Mesenchymal stem cell (in vitro differentiated cells and primary cell): Measurements from ENCODE around the gene SLC17A4.

Experiments used
- DNase-seq: peaks from one replicate; pipeline ENCODE4 v3.0.0-alpha.2; 2013
- H2AFZ ChIP-seq: one replicate; pipeline ENCODE4 v1.6.1; 2013; ENCODE audit warnings: low read depth, mild to moderate bottlenecking, control low read depth, inconsistent platforms, low read length, moderate library complexity
- H2AK5ac ChIP-seq: 2 replicates; pipeline ENCODE4 v1.6.1; 2013; ENCODE audit warnings: low read length, moderate library complexity, mild to moderate bottlenecking, inconsistent platforms; ENCODE audit not compliant: severe bottlenecking
- H2BK120ac ChIP-seq: one replicate; pipeline ENCODE4 v1.6.1; 2013; ENCODE audit warnings: low read depth, mild to moderate bottlenecking, inconsistent platforms, low read length, moderate library complexity
- H2BK12ac ChIP-seq, 2 experiments: one replicate each; pipeline ENCODE4 v1.6.1; 2013; ENCODE audit warnings: inconsistent platforms in 2 of 2, low read length in 2 of 2, mild to moderate bottlenecking in 2 of 2, moderate library complexity in 2 of 2, control low read depth in 1 of 2
- H2BK15ac ChIP-seq: one replicate; pipeline ENCODE4 v1.6.1; 2013; ENCODE audit warnings: mild to moderate bottlenecking, low read depth, inconsistent platforms; ENCODE audit not compliant: poor library complexity, severe bottlenecking
- H2BK5ac ChIP-seq: 2 replicates; pipeline ENCODE4 v1.6.1; 2013; ENCODE audit warnings: low read depth, mild to moderate bottlenecking, low read length, control low read depth, inconsistent platforms; ENCODE audit not compliant: poor library complexity, severe bottlenecking
- H3K14ac ChIP-seq, 2 experiments: one replicate each; pipeline ENCODE4 v1.6.1; 2013; ENCODE audit warnings: inconsistent platforms in 2 of 2, low read length in 2 of 2, control low read depth in 1 of 2, mild to moderate bottlenecking in 1 of 2, moderate library complexity in 1 of 2
- H3K18ac ChIP-seq, 2 experiments: one replicate each; pipeline ENCODE4 v1.6.1; 2013; ENCODE audit warnings: inconsistent platforms in 2 of 2, low read length in 2 of 2, control low read depth in 1 of 2, low read depth in 1 of 2, mild to moderate bottlenecking in 1 of 2
- H3K23ac ChIP-seq, 2 experiments: one replicate each; pipeline ENCODE4 v1.6.1; 2013; ENCODE audit warnings: inconsistent platforms in 2 of 2, low read length in 2 of 2, mild to moderate bottlenecking in 2 of 2, moderate library complexity in 2 of 2, control low read depth in 1 of 2
- H3K27ac ChIP-seq: 2 replicates; pipeline ENCODE4 v1.5.1; 2013; ENCODE audit warnings: mild to moderate bottlenecking, moderate library complexity, low read length, control low read depth, inconsistent platforms; ENCODE audit not compliant: poor library complexity, severe bottlenecking
- H3K27me3 ChIP-seq, 2 experiments: 2 replicates each; pipeline versions ENCODE4 v1.6.1 to v1.7.0; 2013; ENCODE audit warnings: low read length in 2 of 2, mild to moderate bottlenecking in 2 of 2, moderate library complexity in 2 of 2, control low read depth in 1 of 2, inconsistent platforms in 1 of 2; ENCODE audit not compliant: control insufficient read depth in 1 of 2, insufficient read depth in 1 of 2
- H3K36me3 ChIP-seq, 2 experiments: 2 replicates each; pipeline versions ENCODE4 v1.6.1 to v1.7.0; 2013; ENCODE audit warnings: low read length in 2 of 2, control low read depth in 1 of 2, inconsistent platforms in 1 of 2, low read depth in 1 of 2, mild to moderate bottlenecking in 1 of 2; ENCODE audit not compliant: insufficient read depth in 2 of 2, control insufficient read depth in 1 of 2
- H3K4ac ChIP-seq, 2 experiments: one replicate each; pipeline ENCODE4 v1.6.1; 2013; ENCODE audit warnings: inconsistent platforms in 2 of 2, low read length in 2 of 2, mild to moderate bottlenecking in 2 of 2, moderate library complexity in 2 of 2, control low read depth in 1 of 2, low read depth in 1 of 2
- H3K4me1 ChIP-seq: 2 replicates; pipeline ENCODE4 v1.6.1; 2013; ENCODE audit warnings: low read depth, low read length, control low read depth; ENCODE audit not compliant: control insufficient read depth, insufficient read depth
- H3K4me2 ChIP-seq: 2 replicates; pipeline ENCODE4 v1.6.1; 2013; ENCODE audit warnings: low read length, mild to moderate bottlenecking, inconsistent platforms; ENCODE audit not compliant: poor library complexity, severe bottlenecking
- H3K4me3 ChIP-seq, 2 experiments: 2 replicates each; pipeline versions ENCODE4 v1.5.1 to v1.7.0; 2013; ENCODE audit warnings: low read length in 2 of 2, mild to moderate bottlenecking in 2 of 2, control low read depth in 1 of 2, low read depth in 1 of 2; ENCODE audit not compliant: insufficient read depth in 1 of 2
- H3K79me1 ChIP-seq: replicated peaks from 2 replicates; pipeline ENCODE4 v1.6.1; 2013; ENCODE audit warnings: mild to moderate bottlenecking, control low read depth, low read length, inconsistent platforms; ENCODE audit not compliant: poor library complexity, severe bottlenecking
- H3K9ac ChIP-seq: 2 replicates; pipeline ENCODE4 v1.7.0; 2013; ENCODE audit warnings: mild to moderate bottlenecking, low read length, moderate library complexity
- H3K9me3 ChIP-seq: 2 replicates; pipeline ENCODE4 v1.7.0; 2013; ENCODE audit warnings: mild to moderate bottlenecking, low read length; ENCODE audit not compliant: control insufficient read depth
- H4K8ac ChIP-seq: one replicate; pipeline ENCODE4 v1.6.1; 2013; ENCODE audit warnings: inconsistent platforms, mild to moderate bottlenecking, low read length, moderate library complexity
- H4K91ac ChIP-seq: one replicate; pipeline ENCODE4 v1.6.1; 2013; ENCODE audit warnings: mild to moderate bottlenecking, low read length, inconsistent platforms
- WGBS: methylation state at CpG from one replicate; pipeline ENCODE4 v1.1.7; 2013; ENCODE audit warnings: mixed read lengths; 5-methylcytosine and 5-hydroxymethylcytosine counted together

Gene SLC17A4

DNA sequence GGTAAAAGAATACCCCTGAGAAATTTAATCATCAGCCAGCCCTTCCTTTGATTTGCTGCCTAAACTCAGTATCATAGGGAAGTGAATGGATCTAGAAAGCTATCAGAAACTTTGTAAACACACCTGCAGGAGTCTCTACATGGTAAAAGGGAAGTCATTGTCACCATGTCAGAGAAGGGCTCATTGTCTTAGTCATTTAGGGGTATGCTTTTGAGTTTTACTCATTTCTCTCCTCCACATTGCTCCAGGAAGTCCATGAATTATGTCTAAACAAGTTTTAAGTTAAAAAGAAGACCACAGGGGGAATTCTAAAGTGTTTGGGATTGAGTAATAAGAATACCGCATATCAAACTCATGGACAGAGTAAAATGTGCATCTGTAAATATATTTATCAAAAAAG is 74.8 kb downstream of the SLC17A4 start:
- Histone ChIP-seq H3K23ac (no peak overlapping the region), H2BK5ac (no peak overlapping the region), H2AFZ (no peak overlapping the region), H3K14ac (no peak overlapping the region), H3K79me1 (no peaks in the 10 kb centered on the region), H3K36me3 (no peaks in the 10 kb centered on the region), H4K91ac (no peak overlapping the region), H3K4ac (no peak overlapping the region), H3K4me2 (no peak overlapping the region), H3K27me3 (peaks cover 0 to 28% of the 10 kb centered on the region in 2 experiments), H3K9ac (no peak overlapping the region), H2BK12ac (no peak overlapping the region), H3K4me3 (no peak overlapping the region), H2BK120ac (no peak overlapping the region), H3K18ac (no peak overlapping the region), H3K4me1 (peaks cover 3% of the 10 kb centered on the region), H3K9me3 (no peaks in the 10 kb centered on the region), H4K8ac (no peak overlapping the region), H2AK5ac (no peak overlapping the region), H2BK15ac (no peak overlapping the region), H3K27ac (no peak overlapping the region)
- DNase-seq: no peak
- WGBS: no CpG with 5 or more reads among the region's 1 CpG

DNA sequence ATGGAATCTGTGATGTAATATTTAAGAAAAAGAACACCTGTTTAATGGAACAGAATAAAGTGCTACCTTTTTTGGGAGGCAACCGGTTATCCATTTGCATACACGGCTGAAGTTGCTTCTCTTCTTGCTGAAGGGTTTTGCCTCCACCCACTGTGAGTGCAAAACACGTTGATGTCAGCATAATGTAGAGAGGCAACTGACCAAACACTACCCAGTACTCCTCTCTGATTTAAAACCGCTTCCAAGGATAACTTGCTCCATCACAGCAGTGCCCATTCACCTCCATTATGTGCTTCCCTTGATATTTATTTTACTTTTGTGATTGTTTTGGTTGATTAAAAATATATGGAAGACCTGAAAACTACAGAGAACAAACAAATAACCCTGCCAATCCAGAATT is 75.9 kb downstream of the SLC17A4 start:
- no peaks in the 10 kb centered on the region for H3K79me1 ChIP-seq
- H2BK5ac ChIP-seq: no peak overlapping the region
- H3K27ac ChIP-seq: no peak overlapping the region
- no peaks in the 10 kb centered on the region for H3K36me3 ChIP-seq
- 58% methylated on average over 3 of the region's 4 CpGs for WGBS
- H3K9ac ChIP-seq: no peak overlapping the region
- no peak overlapping the region for H3K4me2 ChIP-seq
- no peak overlapping the region for H3K4ac ChIP-seq
- no peak overlapping the region for H3K4me3 ChIP-seq
- H2AFZ ChIP-seq: no peak overlapping the region
- H4K8ac ChIP-seq: no peak overlapping the region
- H3K4me1 ChIP-seq: peaks cover 3% of the 10 kb centered on the region
- no peak overlapping the region for H3K14ac ChIP-seq
- H2BK12ac ChIP-seq: no peak overlapping the region
- no peak overlapping the region for H4K91ac ChIP-seq
- no peak for DNase-seq
- no peak overlapping the region for H2BK120ac ChIP-seq
- H3K18ac ChIP-seq: no peak overlapping the region
- peaks cover 0 to 29% of the 10 kb centered on the region in 2 experiments for H3K27me3 ChIP-seq
- no peak overlapping the region for H2BK15ac ChIP-seq
- no peaks in the 10 kb centered on the region for H3K9me3 ChIP-seq
- no peak overlapping the region for H2AK5ac ChIP-seq
- no peak overlapping the region for H3K23ac ChIP-seq
